GM10266 (cell line): ENCODE data around the gene MYH9.

Experiments used
- DNase-seq: peaks from one replicate; pipeline ENCODE4 v3.0.0; 2012; ENCODE audit errors: extremely low spot score
- TF ChIP-seq, protein P1 (sequence below): IDR thresholded peaks from 2 replicates; pipeline ENCODE4 v1.5.1; 2012; ENCODE audit warnings: mild to moderate bottlenecking, low read depth; ENCODE audit not compliant: control insufficient read depth, insufficient read depth; ENCODE audit errors: missing control alignments

The MYH9 gene

DNA sequence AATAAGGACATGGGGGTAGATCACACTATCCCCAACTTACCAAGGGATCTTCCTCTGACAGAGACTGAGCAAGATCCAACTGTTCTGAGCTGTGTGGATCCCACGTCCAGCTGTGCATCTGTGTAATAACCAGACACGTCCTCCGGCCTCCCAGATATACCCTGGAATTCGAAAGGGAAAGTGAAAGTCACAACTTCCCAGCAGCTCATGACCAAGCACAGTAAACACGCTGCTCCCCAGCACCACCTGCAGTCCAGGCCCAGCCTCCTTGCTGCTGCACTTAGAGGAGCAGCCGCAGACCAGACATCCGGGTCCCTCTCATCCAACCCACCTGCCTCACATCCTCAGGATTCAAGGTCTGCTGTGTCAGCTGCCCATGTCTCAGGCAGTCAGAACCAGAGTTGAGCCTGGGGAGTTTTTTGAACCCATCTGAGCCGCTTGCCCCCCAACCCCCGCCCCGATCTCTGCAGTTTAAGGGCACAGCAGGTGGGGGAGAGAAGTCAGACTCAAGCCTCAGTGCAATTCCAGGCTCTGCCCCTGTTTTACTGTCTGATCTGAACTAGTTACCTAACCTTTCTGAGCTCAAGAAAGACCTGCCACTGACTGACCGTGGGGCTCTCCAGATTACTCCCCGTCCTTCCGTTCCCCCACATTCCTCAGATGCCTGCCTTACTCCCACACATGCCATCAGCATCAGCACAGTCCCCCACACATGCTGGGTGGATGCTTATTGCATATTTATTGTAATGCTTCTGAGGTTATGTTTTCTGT lies 148.2 kb downstream of the MYH9 start, which contains the start of gene APOL2:
TSS of gene APOL2 (minus strand) at position 127 of the 771 bp plus-strand sequence. CDS start 6,365 bp downstream, outside the sequence.
- peak; percentile 82 for DNase-seq

GRCh38 chr22:36239150-36239400 lies 148.7 kb downstream of the MYH9 start:
- no peak for DNase-seq

More for the DNA sequence above, 148.2 kb downstream of the MYH9 start, which contains the start of gene APOL2:
- TF ChIP-seq, protein P1, sequence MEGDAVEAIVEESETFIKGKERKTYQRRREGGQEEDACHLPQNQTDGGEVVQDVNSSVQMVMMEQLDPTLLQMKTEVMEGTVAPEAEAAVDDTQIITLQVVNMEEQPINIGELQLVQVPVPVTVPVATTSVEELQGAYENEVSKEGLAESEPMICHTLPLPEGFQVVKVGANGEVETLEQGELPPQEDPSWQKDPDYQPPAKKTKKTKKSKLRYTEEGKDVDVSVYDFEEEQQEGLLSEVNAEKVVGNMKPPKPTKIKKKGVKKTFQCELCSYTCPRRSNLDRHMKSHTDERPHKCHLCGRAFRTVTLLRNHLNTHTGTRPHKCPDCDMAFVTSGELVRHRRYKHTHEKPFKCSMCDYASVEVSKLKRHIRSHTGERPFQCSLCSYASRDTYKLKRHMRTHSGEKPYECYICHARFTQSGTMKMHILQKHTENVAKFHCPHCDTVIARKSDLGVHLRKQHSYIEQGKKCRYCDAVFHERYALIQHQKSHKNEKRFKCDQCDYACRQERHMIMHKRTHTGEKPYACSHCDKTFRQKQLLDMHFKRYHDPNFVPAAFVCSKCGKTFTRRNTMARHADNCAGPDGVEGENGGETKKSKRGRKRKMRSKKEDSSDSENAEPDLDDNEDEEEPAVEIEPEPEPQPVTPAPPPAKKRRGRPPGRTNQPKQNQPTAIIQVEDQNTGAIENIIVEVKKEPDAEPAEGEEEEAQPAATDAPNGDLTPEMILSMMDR: peak; percentile 84

DNA sequence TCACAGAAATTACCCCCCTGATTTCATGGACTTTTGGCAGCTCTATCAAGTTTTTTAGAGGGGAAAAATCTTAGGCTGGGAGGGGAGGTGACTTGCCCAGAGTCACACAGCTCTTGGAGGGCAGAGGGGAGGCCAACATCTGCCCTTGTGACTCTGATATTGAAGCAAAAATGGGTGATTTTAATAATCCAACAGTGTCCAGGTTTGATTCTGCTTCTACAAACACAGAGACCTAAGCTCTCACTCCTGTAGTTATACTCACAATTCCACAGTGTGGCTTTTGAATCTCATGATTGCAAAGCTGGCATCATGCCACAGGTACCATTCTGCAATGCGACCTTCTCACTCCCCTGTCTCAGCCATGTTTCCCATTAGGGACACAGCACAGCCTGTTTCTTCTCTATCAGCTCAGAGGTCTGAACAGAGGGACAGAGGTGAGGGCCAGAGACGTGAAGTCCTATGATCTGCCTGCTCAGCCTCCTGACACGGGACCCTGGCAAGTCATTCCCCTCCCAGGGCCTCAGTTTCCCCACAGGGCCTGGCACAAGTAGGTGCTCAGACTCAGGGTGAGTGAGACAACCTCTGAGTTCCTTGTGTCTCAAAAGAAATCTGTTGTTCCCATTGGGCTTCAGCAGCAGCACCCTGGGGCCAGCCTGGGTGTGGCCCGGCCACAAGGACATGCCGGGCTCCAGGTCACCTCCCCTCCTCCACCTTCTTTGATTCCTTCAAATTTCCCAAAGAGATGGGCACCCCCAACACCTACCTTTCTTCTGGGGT lies 149.2 kb downstream of the MYH9 start:
- DNase-seq: no peak
- TF ChIP-seq, protein P1: no peak

More at GRCh38 chr22:36239150-36239400, 148.7 kb downstream of the MYH9 start:
- TF ChIP-seq, protein P1: no peak

DNA sequence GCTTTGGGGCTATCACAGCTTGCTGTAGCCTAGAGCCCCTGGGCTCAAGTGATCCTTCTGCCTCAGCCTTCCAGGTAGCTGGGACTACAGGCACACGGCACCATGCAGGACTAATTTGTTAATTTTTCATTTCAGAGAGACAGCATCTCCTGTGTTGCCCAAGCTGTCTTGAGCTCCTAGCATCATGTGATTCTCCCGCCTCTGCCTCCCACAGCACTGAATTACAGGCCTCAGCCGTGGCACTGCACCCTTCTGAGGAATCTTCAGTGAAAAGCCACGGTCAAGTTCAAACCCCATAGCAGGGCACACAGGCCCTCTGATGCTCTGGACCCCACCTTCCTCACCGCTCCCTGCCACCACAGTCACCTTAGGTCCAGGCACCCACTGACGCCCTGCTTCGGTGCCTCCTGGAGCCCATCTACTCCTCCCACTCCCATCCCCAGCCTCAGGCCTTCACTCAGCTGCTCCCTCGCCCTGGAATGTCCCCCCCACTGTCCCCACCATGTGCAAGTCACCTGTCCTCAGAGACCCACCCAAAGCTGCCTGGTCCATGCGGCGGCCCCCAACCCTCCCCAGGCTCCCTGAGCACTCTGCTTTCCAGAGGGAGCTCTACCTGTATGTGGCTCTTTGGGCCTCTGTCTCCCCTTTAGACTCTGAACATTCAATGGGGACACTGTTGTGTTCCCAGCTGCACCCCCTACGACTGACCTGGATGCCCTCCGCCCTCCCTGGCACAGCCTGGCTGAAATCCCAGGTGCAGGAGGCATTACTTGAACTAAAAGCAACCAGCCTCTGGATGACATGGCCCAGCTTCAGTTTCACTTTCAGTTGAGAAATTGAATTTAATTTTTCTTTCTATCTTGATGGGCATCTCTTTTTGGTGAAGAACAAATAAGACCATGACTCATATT lies 150.1 kb downstream of the MYH9 start:
- TF ChIP-seq, protein P1: no peak
- DNase-seq: peak; percentile 23

GRCh38 chr22:36236388-36237319 lies 151.1 kb downstream of the MYH9 start:
- DNase-seq: no peak
- TF ChIP-seq, protein P1: no peak

- no peak for DNase-seq
- TF ChIP-seq, protein P1: no peak
These were observed 152.2 kb downstream of the MYH9 start for GRCh38 chr22:36235585-36235984.
